AG20443 (cell line): ENCODE results near the gene CXCL10.
"Not testable (repeated sequence)": the region's sequence is repeated elsewhere in the genome, so short reads cannot be mapped to it uniquely, and the experiment has no call there.

Experiments
- DNase-seq: peaks from one replicate; pipeline ENCODE4 v3.0.0; 2012; ENCODE audit warnings: low spot score, mixed read lengths

Gene CXCL10

GRCh38 chr4:76023389-76023788 is at the start of gene CXCL10:
TSS of gene CXCL10 (minus strand) at chr4:76023497. CDS start at chr4:76023431, 66 bp downstream.
- DNase-seq: no peak

- no peak for DNase-seq
These were observed 49.5 kb upstream of the CXCL10 start for GRCh38 chr4:76072760-76073159.

- peak; percentile 84 for DNase-seq
These were observed 44.5 kb upstream of the CXCL10 start for GRCh38 chr4:76067652-76068286.

- DNase-seq: no peak
These were observed 43.2 kb upstream of the CXCL10 start for GRCh38 chr4:76066546-76066945.

- DNase-seq: no peak
These were observed 38.7 kb upstream of the CXCL10 start for GRCh38 chr4:76061982-76062381.

- DNase-seq: no peak
These were observed 38.1 kb upstream of the CXCL10 start for GRCh38 chr4:76061421-76061820.

GRCh38 chr4:76060506-76060905 is 37.2 kb upstream of the CXCL10 start:
- no peak for DNase-seq

GRCh38 chr4:76059750-76060149 is 36.5 kb upstream of the CXCL10 start:
- no peak for DNase-seq

- DNase-seq: no peak
These were observed 35.7 kb upstream of the CXCL10 start for GRCh38 chr4:76058888-76059426.

GRCh38 chr4:76058302-76058701 is 35.0 kb upstream of the CXCL10 start:
- DNase-seq: no peak

GRCh38 chr4:76055421-76055820 is 32.1 kb upstream of the CXCL10 start:
- DNase-seq: no peak

GRCh38 chr4:76055016-76055415 is 31.7 kb upstream of the CXCL10 start:
- DNase-seq: no peak

GRCh38 chr4:76053730-76054129 is 30.4 kb upstream of the CXCL10 start:
- no peak for DNase-seq

- DNase-seq: not testable (repeated sequence)
These were observed 27.3 kb upstream of the CXCL10 start for GRCh38 chr4:76050560-76051050.

GRCh38 chr4:76049860-76050416 is 26.6 kb upstream of the CXCL10 start:
- DNase-seq: not testable (repeated sequence)

- not testable (repeated sequence) for DNase-seq
These were observed 21.4 kb upstream of the CXCL10 start for GRCh38 chr4:76044686-76045085.

GRCh38 chr4:76043306-76043705 is 20.0 kb upstream of the CXCL10 start:
- not testable (repeated sequence) for DNase-seq

GRCh38 chr4:76042241-76042998 is 19.1 kb upstream of the CXCL10 start:
- DNase-seq: not testable (repeated sequence)

- DNase-seq: no peak
These were observed 13.6 kb upstream of the CXCL10 start for GRCh38 chr4:76036855-76037254.

GRCh38 chr4:76035799-76036380 is 12.6 kb upstream of the CXCL10 start, which contains the start of gene CXCL11:
TSS of gene CXCL11 (minus strand) at chr4:76036070. CDS start at chr4:76035987, 83 bp downstream.
- DNase-seq: no peak

- DNase-seq: no peak
These were observed 11.8 kb upstream of the CXCL10 start for GRCh38 chr4:76035141-76035540.

GRCh38 chr4:76029300-76029699 is 6.0 kb upstream of the CXCL10 start:
- no peak for DNase-seq
